PC-9 (cell line): ENCODE results near the gene TRIM36.

Experiments
- CTCF ChIP-seq: fragments of 200-600 bp; sonication (generic); conservative IDR thresholded peaks from 2 replicates; pipeline ENCODE4 v1.6.1; 2017; ENCODE audit warnings: mixed run types, antibody characterized with exemption, mild to moderate bottlenecking, moderate library complexity
- EZH2 ChIP-seq: fragments of 200-600 bp; sonication (generic); IDR thresholded peaks from 2 replicates; pipeline ENCODE4 v1.8.0; 2017; ENCODE audit warnings: antibody characterized with exemption, low read depth

GRCh38 chr5:115116001-115116400 lies 53.7 kb downstream of the TRIM36 start:
- TF ChIP-seq CTCF (no peak), EZH2 (no peak)
